Embryonic facial prominence (tissue), 1 donor: ENCODE data around the gene LIF.

Experiments
- DNase-seq: peaks from one replicate; pipeline ENCODE4 v3.0.0-alpha.2; 2016; ENCODE audit errors: extremely low spot score

The LIF gene

GRCh38 chr22:30190574-30190973 lies 56.0 kb downstream of the LIF start:
- DNase-seq: no peak
